GM23338 (cell line): ENCODE data around the gene GNB4. TPM values are rescaled to one million over a fixed set of nuclear protein-coding genes. Genes with fewer than 3 reads are reported as not detected.

Experiments used
- ATAC-seq: fragments of 200-7000 bp; cut with Tn5 transposase; 3 replicates; pipeline ENCODE4 v1.9.1; 2020
- DNase-seq: peaks from one replicate; pipeline ENCODE4 v3.0.0-alpha.2; 2015; ENCODE audit warnings: low spot score
- H2AFZ ChIP-seq: fragments of 200-600 bp; sonication (generic); 2 replicates; pipeline ENCODE4 v1.8.0; 2016; ENCODE audit warnings: antibody characterized with exemption, mild to moderate bottlenecking, moderate library complexity
- H3F3A ChIP-seq: fragments of 200-600 bp; sonication (generic); replicated peaks from 2 replicates; pipeline ENCODE4 v1.8.0; 2017; ENCODE audit warnings: antibody characterized with exemption, mixed run types, low read depth
- H3K27ac ChIP-seq: fragments of 200-600 bp; sonication (generic); 2 replicates; pipeline ENCODE4 v1.6.1; 2016; ENCODE audit warnings: low read depth
- H3K27me3 ChIP-seq: fragments of 200-600 bp; sonication (generic); 2 replicates; pipeline ENCODE4 v1.8.0; 2016; ENCODE audit warnings: mild to moderate bottlenecking, mixed run types, moderate library complexity; ENCODE audit not compliant: insufficient read depth
- H3K36me3 ChIP-seq: fragments of 200-600 bp; sonication (generic); 2 replicates; pipeline ENCODE4 v1.8.0; 2016; ENCODE audit warnings: mild to moderate bottlenecking; ENCODE audit not compliant: insufficient read depth
- H3K4me1 ChIP-seq: fragments of 200-600 bp; sonication (generic); 2 replicates; pipeline ENCODE4 v1.8.0; 2016; ENCODE audit warnings: mild to moderate bottlenecking, moderate library complexity; ENCODE audit not compliant: insufficient read depth
- H3K4me2 ChIP-seq: fragments of 200-600 bp; sonication (generic); 2 replicates; pipeline ENCODE4 v1.7.1; 2017; ENCODE audit warnings: mixed run types
- H3K4me3 ChIP-seq: fragments of 200-600 bp; sonication (generic); 2 replicates; pipeline ENCODE4 v1.6.1; 2016; ENCODE audit warnings: mixed run types
- H3K79me2 ChIP-seq: fragments of 200-600 bp; sonication (generic); replicated peaks from 2 replicates; pipeline ENCODE4 v1.8.0; 2017; ENCODE audit warnings: mild to moderate bottlenecking; ENCODE audit not compliant: insufficient read depth
- H3K9me2 ChIP-seq: fragments of 200-600 bp; sonication (generic); 2 replicates; pipeline ENCODE4 v1.8.0; 2017; ENCODE audit not compliant: insufficient read depth
- H4K20me1 ChIP-seq: fragments of 200-600 bp; sonication (generic); replicated peaks from 2 replicates; pipeline ENCODE4 v1.8.0; 2017; ENCODE audit warnings: mild to moderate bottlenecking; ENCODE audit not compliant: insufficient read depth
- H3K27ac Mint-ChIP-seq: 2 replicates; pipeline ENCODE4 v1.8.0; 2020; ENCODE audit warnings: inconsistent platforms, mild to moderate bottlenecking, moderate library complexity, mixed read lengths
- H3K27me3 Mint-ChIP-seq: 3 replicates; pipeline ENCODE4 v1.8.0; 2022; ENCODE audit warnings: low read depth, mild to moderate bottlenecking, moderate library complexity, mixed read lengths, inconsistent platforms; ENCODE audit not compliant: insufficient read depth, poor library complexity
- H3K36me3 Mint-ChIP-seq: 3 replicates; pipeline ENCODE4 v1.8.0; 2021; ENCODE audit warnings: low read depth, mild to moderate bottlenecking, inconsistent platforms, moderate library complexity, mixed read lengths
- H3K4me1 Mint-ChIP-seq: 3 replicates; pipeline ENCODE4 v1.8.0; 2020; ENCODE audit warnings: mild to moderate bottlenecking, inconsistent platforms, mixed read lengths
- H3K4me3 Mint-ChIP-seq: 3 replicates; pipeline ENCODE4 v1.8.0; 2021; ENCODE audit warnings: moderate library complexity, mild to moderate bottlenecking, inconsistent platforms, mixed read lengths
- H3K9me3 Mint-ChIP-seq: 3 replicates; pipeline ENCODE4 v1.8.0; 2020; ENCODE audit warnings: moderate library complexity, mild to moderate bottlenecking, inconsistent platforms, mixed read lengths
- CREB1 ChIP-seq: fragments of 250-450 bp; sonication (Bioruptor Pico); IDR thresholded peaks from 2 replicates; pipeline ENCODE4 v1.5.0; 2020; ENCODE audit warnings: low read depth, mild to moderate bottlenecking, moderate library complexity
- CTCF ChIP-seq, 2 experiments: fragments of 200-600 bp in 1 of 2; sonication (generic) in 1 of 2; conservative IDR thresholded peaks; 2 replicates each; pipeline versions ENCODE4 v1.5.1 to v1.6.1; 2016 to 2017; ENCODE audit warnings: antibody characterized with exemption in 2 of 2, low read depth in 2 of 2, mild to moderate bottlenecking in 2 of 2, moderate library complexity in 1 of 2
- ETS1 ChIP-seq: IDR thresholded peaks from 2 replicates; pipeline ENCODE4 v1.6.1; 2016; ENCODE audit warnings: antibody characterized with exemption
- EZH2 ChIP-seq: fragments of 200-600 bp; sonication (generic); IDR thresholded peaks from one replicate; pipeline ENCODE4 v1.8.0; 2017; ENCODE audit warnings: antibody characterized with exemption, mild to moderate bottlenecking, low read depth; ENCODE audit not compliant: unreplicated experiment
- EZH2phosphoT487 ChIP-seq: fragments of 200-600 bp; sonication (generic); IDR thresholded peaks from one replicate; pipeline ENCODE4 v1.8.1; 2018; ENCODE audit warnings: antibody characterized with exemption; ENCODE audit not compliant: unreplicated experiment
- JUNB ChIP-seq: IDR thresholded peaks from one replicate; pipeline ENCODE4 v1.6.1; 2016; ENCODE audit warnings: antibody characterized with exemption; ENCODE audit not compliant: unreplicated experiment
- NANOG ChIP-seq: IDR thresholded peaks from 2 replicates; pipeline ENCODE4 v1.6.1; 2016; ENCODE audit warnings: antibody characterized with exemption, borderline replicate concordance
- POLR2AphosphoS5 ChIP-seq: IDR thresholded peaks from 2 replicates; pipeline ENCODE4 v1.6.1; 2016; ENCODE audit warnings: antibody characterized with exemption, low read depth
- REST ChIP-seq: IDR thresholded peaks from one replicate; pipeline ENCODE4 v1.6.1; 2018; ENCODE audit warnings: antibody characterized with exemption; ENCODE audit not compliant: unreplicated experiment
- STAT1 ChIP-seq: IDR thresholded peaks from one replicate; pipeline ENCODE4 v1.6.1; 2016; ENCODE audit warnings: antibody characterized with exemption; ENCODE audit not compliant: unreplicated experiment
- ZNF114 ChIP-seq: fragments of 250-450 bp; sonication (Bioruptor Pico); IDR thresholded peaks from 2 replicates; pipeline ENCODE4 v1.5.0; 2020; ENCODE audit warnings: mild to moderate bottlenecking, moderate library complexity
- ZNF331 ChIP-seq: fragments of 250-450 bp; sonication (Bioruptor Pico); IDR thresholded peaks from 2 replicates; pipeline ENCODE4 v1.5.0; 2020; ENCODE audit warnings: low read depth, mild to moderate bottlenecking, moderate library complexity
- polyA plus RNA-seq: library from polyadenylated mRNA; unstranded; fragments of >200 nt; fragmentation: Nextera tagmentation; extraction: Ambion mirVana; gene quantifications from 2 replicates; pipeline ENCODE4 v1.2.1, GENCODE V29; 2016
- total RNA-seq: library from RNA; depleted of rRNA; stranded (reverse); fragments of >200 nt; shearing (Covaris generic); gene quantifications from 2 replicates; pipeline ENCODE4 v1.2.3, GENCODE V29; 2014

The GNB4 gene
- total and polyA plus RNA-seq, 2 experiments from 2014 or later, result 11.3 to 28.4 TPM

GRCh38 chr3:179446501-179446900 is 4.8 kb downstream of the GNB4 start:
- peaks cover 14% of the 10 kb centered on the region for H3K79me2 ChIP-seq
- Mint-ChIP-seq H3K27ac (no peak overlapping the region), H3K4me1 (peaks cover 25% of the 10 kb centered on the region), H3K9me3 (no peaks in the 10 kb centered on the region), H3K27me3 (peaks cover 6% of the 10 kb centered on the region), H3K36me3 (no peaks in the 10 kb centered on the region; the same call in 2 of the 3 replicates), H3K4me3 (no peak overlapping the region)
- H3K4me2 ChIP-seq, result no peak overlapping the region
- H3F3A ChIP-seq, result no peaks in the 10 kb centered on the region
- H3K4me3 ChIP-seq, result no peak overlapping the region
- ATAC-seq, result peak; percentile 30
- H3K27me3 ChIP-seq, result peaks cover 21% of the 10 kb centered on the region
- H2AFZ ChIP-seq, result no peak overlapping the region
- H4K20me1 ChIP-seq, result no peaks in the 10 kb centered on the region; the same call in 1 of the 2 replicates
- no peaks in the 10 kb centered on the region for H3K9me2 ChIP-seq
- H3K4me1 ChIP-seq, result peaks cover 6% of the 10 kb centered on the region; the same call in 1 of the 2 replicates
- H3K36me3 ChIP-seq, result no peaks in the 10 kb centered on the region
- DNase-seq, result peak; percentile 73
- TF ChIP-seq STAT1 (no peak), CREB1 (CRISPR knock-in tag) (no peak), CTCF (conservative IDR thresholded peaks at IDR 0.05; ENCODE audit: low read depth in 2 of 2) (peak; percentile 66)
- H3K27ac ChIP-seq, result no peak overlapping the region

GRCh38 chr3:179438841-179439240 is 12.4 kb downstream of the GNB4 start:
- Histone ChIP-seq H3K79me2 (peaks cover 5% of the 10 kb centered on the region; the same call in 1 of the 2 replicates), H3K4me3 (no peak overlapping the region), H4K20me1 (no peaks in the 10 kb centered on the region), H3K36me3 (no peaks in the 10 kb centered on the region), H3F3A (no peaks in the 10 kb centered on the region), H3K4me1 (peaks cover 13% of the 10 kb centered on the region), H3K9me2 (no peaks in the 10 kb centered on the region), H3K27me3 (no peaks in the 10 kb centered on the region), H2AFZ (peak overlapping the region; percentile 5; the same call in 1 of the 2 replicates), H3K4me2 (peak overlapping the region; percentile 64), H3K27ac (no peak overlapping the region)
- ATAC-seq (peak; percentile 77), DNase-seq (peak; percentile 66)
- Mint-ChIP-seq H3K9me3 (no peaks in the 10 kb centered on the region), H3K27me3 (peaks cover 3% of the 10 kb centered on the region), H3K4me1 (peaks cover 20% of the 10 kb centered on the region), H3K4me3 (no peak overlapping the region), H3K27ac (peak overlapping the region; percentile 45; the same call in 1 of the 2 replicates), H3K36me3 (no peaks in the 10 kb centered on the region)
- TF ChIP-seq REST (no peak), ZNF114 (CRISPR knock-in tag) (no peak), NANOG (no peak), ZNF331 (CRISPR knock-in tag) (no peak), POLR2AphosphoS5 (no peak), JUNB (no peak), CREB1 (CRISPR knock-in tag) (no peak), EZH2 (no peak), ETS1 (no peak), STAT1 (no peak), CTCF (conservative IDR thresholded peaks at IDR 0.05; ENCODE audit: low read depth in 2 of 2) (no peak), EZH2phosphoT487 (no peak)
